ENCODE data around the gene COBLL1. TPM values are rescaled to one million over a fixed set of nuclear protein-coding genes. Genes with fewer than 3 reads are reported as not detected.

Gene COBLL1, protein sequence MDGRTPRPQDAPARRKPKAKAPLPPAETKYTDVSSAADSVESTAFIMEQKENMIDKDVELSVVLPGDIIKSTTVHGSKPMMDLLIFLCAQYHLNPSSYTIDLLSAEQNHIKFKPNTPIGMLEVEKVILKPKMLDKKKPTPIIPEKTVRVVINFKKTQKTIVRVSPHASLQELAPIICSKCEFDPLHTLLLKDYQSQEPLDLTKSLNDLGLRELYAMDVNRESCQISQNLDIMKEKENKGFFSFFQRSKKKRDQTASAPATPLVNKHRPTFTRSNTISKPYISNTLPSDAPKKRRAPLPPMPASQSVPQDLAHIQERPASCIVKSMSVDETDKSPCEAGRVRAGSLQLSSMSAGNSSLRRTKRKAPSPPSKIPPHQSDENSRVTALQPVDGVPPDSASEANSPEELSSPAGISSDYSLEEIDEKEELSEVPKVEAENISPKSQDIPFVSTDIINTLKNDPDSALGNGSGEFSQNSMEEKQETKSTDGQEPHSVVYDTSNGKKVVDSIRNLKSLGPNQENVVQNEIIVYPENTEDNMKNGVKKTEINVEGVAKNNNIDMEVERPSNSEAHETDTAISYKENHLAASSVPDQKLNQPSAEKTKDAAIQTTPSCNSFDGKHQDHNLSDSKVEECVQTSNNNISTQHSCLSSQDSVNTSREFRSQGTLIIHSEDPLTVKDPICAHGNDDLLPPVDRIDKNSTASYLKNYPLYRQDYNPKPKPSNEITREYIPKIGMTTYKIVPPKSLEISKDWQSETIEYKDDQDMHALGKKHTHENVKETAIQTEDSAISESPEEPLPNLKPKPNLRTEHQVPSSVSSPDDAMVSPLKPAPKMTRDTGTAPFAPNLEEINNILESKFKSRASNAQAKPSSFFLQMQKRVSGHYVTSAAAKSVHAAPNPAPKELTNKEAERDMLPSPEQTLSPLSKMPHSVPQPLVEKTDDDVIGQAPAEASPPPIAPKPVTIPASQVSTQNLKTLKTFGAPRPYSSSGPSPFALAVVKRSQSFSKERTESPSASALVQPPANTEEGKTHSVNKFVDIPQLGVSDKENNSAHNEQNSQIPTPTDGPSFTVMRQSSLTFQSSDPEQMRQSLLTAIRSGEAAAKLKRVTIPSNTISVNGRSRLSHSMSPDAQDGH
- total RNA-seq (10 to 100 TPM; 45.2 to 74.5 (median 63.0) TPM), polyA plus RNA-seq (10 to 100 TPM; 18.0 to 18.6 TPM)

DNA sequence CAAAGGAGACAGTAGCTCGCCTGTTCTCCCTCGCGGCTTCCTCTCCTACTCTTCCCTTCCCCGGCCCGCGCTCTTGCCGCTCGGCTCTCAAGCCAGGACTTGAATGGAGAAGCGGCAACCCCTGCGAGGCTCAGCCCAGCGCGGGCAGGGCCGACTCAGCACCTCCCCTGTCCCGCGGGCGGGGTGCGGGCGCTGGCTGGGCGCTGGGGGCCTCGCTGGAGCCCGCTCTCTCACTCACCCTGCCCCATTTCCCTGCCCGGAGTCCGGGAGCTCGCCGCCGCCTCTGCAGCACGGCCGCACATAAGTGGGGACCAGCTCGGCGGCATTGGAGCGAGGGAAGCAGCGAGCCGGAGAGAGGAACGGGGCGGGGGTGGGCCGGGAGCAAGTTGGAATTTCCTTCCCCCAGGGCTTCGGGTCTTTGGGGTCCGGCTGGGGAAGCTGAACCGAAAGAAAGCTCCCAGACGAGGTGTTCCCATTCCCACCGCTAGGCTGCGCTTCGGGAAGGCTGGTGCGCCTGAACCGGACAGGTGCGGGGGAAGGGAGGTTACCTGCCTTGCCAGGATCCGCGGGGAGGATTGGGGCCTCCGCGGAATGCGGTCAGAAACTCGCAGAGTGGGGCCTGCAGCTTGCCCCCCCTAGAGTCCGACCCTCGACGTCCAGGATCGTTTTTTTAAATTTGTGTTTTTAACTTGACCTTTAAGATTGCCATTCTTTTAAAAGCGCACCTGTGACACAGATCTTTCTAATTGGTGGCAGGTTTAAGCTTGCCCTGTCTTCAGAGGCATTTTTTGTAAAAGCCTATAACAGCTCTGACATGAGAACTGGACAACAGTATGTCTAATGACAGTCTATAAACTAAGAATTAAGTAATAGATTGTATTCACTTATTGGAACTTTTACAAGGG is at the start of gene COBLL1:
COBLL1 (minus strand) TSS at position 105 of the 905 bp plus-strand sequence. CDS start 627 bp downstream, outside the sequence.
- 1% methylated on average over 56 to 57 of the region's 57 CpGs for WGBS, 2 donors
- H3K4me3 ChIP-seq: peak within 1 kb of the TSS; percentile 68 to 90 (median 81)
- H3K27ac ChIP-seq: peak within 1 kb of the TSS; percentile 99 to 100 (median 99)
- no peaks in the 10 kb centered on the region for H3K36me3 ChIP-seq
- DNase-seq (peak; percentile 88 to 93 (median 90)), ATAC-seq (peak; percentile 68 to 84 (median 75)), FAIRE-seq (no peak)
- intact Hi-C loops (cut with DNase I): loop anchor here in 2 of 3 donors (5.0 to 10.0 kb wide), 2 partner anchors 63 to 70 kb away; no protein-coding TSS in a partner anchor
- no peaks in the 10 kb centered on the region for H3K9me3 ChIP-seq
- TF ChIP-seq CTCF (IDR thresholded peaks at IDR 0.05): peak; percentile 81 to 84 (median 82)
- H3K4me1 ChIP-seq: peaks cover 18 to 43% (median 21%) of the 10 kb centered on the region in 3 donors
- H3K27me3 ChIP-seq: no peaks in the 10 kb centered on the region

DNA sequence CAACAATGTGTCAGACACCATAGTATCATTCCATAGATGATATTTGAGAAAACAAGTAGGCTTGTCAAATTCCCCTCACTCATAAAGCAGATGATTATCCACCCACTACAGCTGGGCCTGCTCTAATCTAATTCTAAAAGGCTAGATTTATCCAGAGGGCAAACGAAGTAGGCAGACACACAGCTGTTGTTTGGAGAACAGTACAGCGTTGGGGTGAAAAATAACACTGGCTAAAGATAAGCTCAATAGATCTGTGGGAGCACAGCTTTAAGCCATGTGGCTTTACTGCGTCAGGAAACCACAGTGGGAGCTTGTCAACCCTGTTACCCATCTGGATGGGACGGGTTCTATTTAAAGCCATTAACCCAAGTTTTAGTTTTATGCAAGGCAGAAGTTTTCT is 48.9 kb upstream of the COBLL1 start:
- Histone ChIP-seq H3K27me3 (no peaks in the 10 kb centered on the region), H3K27ac (no peak overlapping the region), H3K9me3 (no peaks in the 10 kb centered on the region), H3K4me1 (peaks cover 0 to 12% (median 4%) of the 10 kb centered on the region in 3 donors), H3K4me3 (no peak overlapping the region), H3K36me3 (no peaks in the 10 kb centered on the region)
- 41 to 44% methylated on average over 4 of the region's 4 CpGs for WGBS, 2 donors
- DNase-seq (no peak), FAIRE-seq (no peak), ATAC-seq (peak in 3 of 4 donors; percentile 19 to 50 (median 45))
- TF ChIP-seq CTCF (IDR thresholded peaks at IDR 0.05): no peak
- intact Hi-C loops (cut with DNase I): no loop called here

DNA sequence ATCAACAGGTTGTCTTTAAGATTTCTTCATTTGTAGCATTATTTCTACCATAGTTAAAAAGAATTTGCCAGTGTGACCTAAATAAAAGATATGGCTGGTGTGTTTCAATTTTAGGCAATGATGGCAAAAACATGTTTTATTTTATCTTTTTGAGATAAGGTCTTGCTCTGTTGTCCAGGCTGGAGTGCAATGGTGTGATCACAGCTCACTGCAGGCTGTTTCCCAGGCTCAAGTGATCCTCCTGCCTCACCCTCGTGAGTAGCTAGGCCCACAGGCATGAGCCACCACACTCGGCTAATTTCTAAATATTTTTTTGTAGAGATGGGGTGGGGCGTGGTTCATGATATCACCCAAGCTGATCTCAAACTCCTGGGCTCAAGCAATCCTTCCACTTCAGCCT is 47.0 kb upstream of the COBLL1 start:
- TF ChIP-seq CTCF (IDR thresholded peaks at IDR 0.05): no peak
- DNase-seq (no peak), ATAC-seq (no peak), FAIRE-seq (no peak)
- H3K9me3 ChIP-seq: no peaks in the 10 kb centered on the region
- no peak overlapping the region for H3K27ac ChIP-seq
- peaks cover 0 to 12% (median 4%) of the 10 kb centered on the region in 3 donors for H3K4me1 ChIP-seq
- no peak overlapping the region for H3K4me3 ChIP-seq
- whole genome bisulfite sequencing, 2 donors: 86 to 91% methylated on average over 3 of the region's 3 CpGs
- H3K36me3 ChIP-seq: no peaks in the 10 kb centered on the region
- intact Hi-C loops (cut with DNase I): no loop called here
- no peaks in the 10 kb centered on the region for H3K27me3 ChIP-seq

DNA sequence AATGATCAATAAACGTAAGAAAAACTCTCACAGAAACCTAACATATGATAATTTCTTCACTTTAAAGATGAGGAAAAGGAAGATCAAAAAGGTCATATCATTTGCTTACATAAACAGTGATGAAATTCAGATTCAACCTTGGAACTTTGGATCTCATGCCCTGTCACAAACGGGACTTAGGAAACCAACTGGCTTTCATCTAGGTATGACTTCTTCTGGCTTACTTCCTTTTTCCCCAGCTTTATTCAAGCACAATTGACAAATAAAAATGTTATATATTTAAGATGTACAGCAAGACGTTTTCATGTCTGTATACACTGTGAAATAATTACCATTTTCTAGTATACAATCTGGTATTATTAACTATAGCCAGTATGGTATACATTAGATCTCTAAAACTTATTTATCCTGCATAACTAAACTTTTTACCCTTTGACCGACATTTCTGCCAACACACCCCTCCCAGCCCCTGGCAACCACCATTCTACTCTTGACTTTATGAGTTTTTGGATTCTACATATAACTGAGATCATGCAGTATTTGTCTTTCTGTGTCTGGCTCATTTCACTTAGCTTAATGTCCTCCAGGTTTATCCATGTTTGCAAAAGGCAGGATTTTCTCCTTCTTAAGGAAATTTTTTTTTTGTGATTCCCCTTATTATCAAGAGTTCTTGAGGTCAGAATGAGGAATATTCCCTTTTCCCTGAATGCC is 46.0 kb upstream of the COBLL1 start:
- no peak overlapping the region for H3K4me3 ChIP-seq
- H3K27ac ChIP-seq: no peak overlapping the region
- no peak for TF ChIP-seq CTCF (IDR thresholded peaks at IDR 0.05)
- no peak for ATAC-seq
- H3K27me3 ChIP-seq: no peaks in the 10 kb centered on the region
- no peak for DNase-seq
- H3K9me3 ChIP-seq: no peaks in the 10 kb centered on the region
- intact Hi-C loops (cut with DNase I): no loop called here
- H3K4me1 ChIP-seq: peaks cover 0 to 12% (median 4%) of the 10 kb centered on the region in 3 donors
- FAIRE-seq: no peak
- H3K36me3 ChIP-seq: no peaks in the 10 kb centered on the region
- 59 to 64% methylated on average over 4 of the region's 4 CpGs for WGBS, 2 donors

All from pancreas (tissue), 10 donors.